IMR-90 (cell line): ENCODE results near the gene KCNQ5. TPM values are rescaled to one million over a fixed set of nuclear protein-coding genes. Genes with fewer than 3 reads are reported as not detected.

Source experiments
- ATAC-seq: fragments of 200-7000 bp; cut with Tn5 transposase; 2 replicates; pipeline ENCODE4 v1.9.1; 2020; ENCODE audit warnings: low read depth, mild to moderate bottlenecking, moderate library complexity
- BruUV-seq: library from RNA; stranded (reverse); fragments of 400-500 nt; replicated peaks from 2 replicates; lab custom pipeline; 2021; lab: Mats Ljungman, UMichigan
- CTCF ChIA-PET: fragments of 300-600 bp; formaldehyde crosslinking; extraction: SDS; loops from one replicate; lab custom pipeline; 2021; ENCODE audit warnings: antibody characterized with exemption; lab: Yijun Ruan, JAX
- POLR2A ChIA-PET: fragments of 300-600 bp; sonication (Branson Sonifier 250); formaldehyde crosslinking; loops from one replicate; lab custom pipeline; 2022; ENCODE audit warnings: antibody characterized with exemption; ENCODE audit not compliant: unreplicated experiment; lab: Charles Lee
- DNase-seq: peaks from one replicate; pipeline ENCODE4 v3.0.0; 2013
- H2AFZ ChIP-seq: replicated peaks from 2 replicates; pipeline ENCODE3; 2013; ENCODE audit warnings: low read length, mild to moderate bottlenecking; ENCODE audit not compliant: poor library complexity
- H2AK5ac ChIP-seq: 2 replicates; pipeline ENCODE4 v1.6.1; 2013; ENCODE audit warnings: low read depth, low read length, inconsistent platforms
- H2AK9ac ChIP-seq: replicated peaks from 2 replicates; pipeline ENCODE3; 2013; ENCODE audit warnings: mild to moderate bottlenecking, low read depth, low read length, moderate library complexity; ENCODE audit not compliant: poor library complexity
- H2BK120ac ChIP-seq: 2 replicates; pipeline ENCODE4 v1.6.1; 2013; ENCODE audit warnings: low read depth, low read length, inconsistent platforms
- H2BK15ac ChIP-seq: 3 replicates; pipeline ENCODE4 v1.6.1; 2013; ENCODE audit warnings: low read depth, low read length, inconsistent platforms
- H2BK20ac ChIP-seq: 2 replicates; pipeline ENCODE4 v1.6.1; 2013; ENCODE audit warnings: low read depth, mild to moderate bottlenecking, inconsistent platforms, low read length, moderate library complexity
- H2BK5ac ChIP-seq: 2 replicates; pipeline ENCODE4 v1.6.1; 2013; ENCODE audit warnings: mild to moderate bottlenecking, low read depth, low read length, inconsistent platforms; ENCODE audit not compliant: poor library complexity, severe bottlenecking
- H3K14ac ChIP-seq: replicated peaks from 2 replicates; pipeline ENCODE4 v1.6.1; 2013; ENCODE audit warnings: low read depth, low read length, inconsistent platforms
- H3K18ac ChIP-seq: 2 replicates; pipeline ENCODE4 v1.6.1; 2013; ENCODE audit warnings: low read depth, low read length, control low read depth
- H3K23ac ChIP-seq: 2 replicates; pipeline ENCODE4 v1.6.1; 2013; ENCODE audit warnings: low read depth, low read length, inconsistent platforms
- H3K27ac ChIP-seq: 2 replicates; pipeline ENCODE4 v1.5.1; 2013; ENCODE audit warnings: mild to moderate bottlenecking, control low read depth, low read length; ENCODE audit not compliant: insufficient read depth
- H3K27me3 ChIP-seq: 2 replicates; pipeline ENCODE4 v1.6.1; 2013; ENCODE audit warnings: low read length; ENCODE audit not compliant: control insufficient read depth, insufficient read depth
- H3K36me3 ChIP-seq: 2 replicates; pipeline ENCODE4 v1.6.1; 2013; ENCODE audit warnings: low read length, mixed read lengths; ENCODE audit not compliant: control insufficient read depth, insufficient read depth
- H3K4ac ChIP-seq: 2 replicates; pipeline ENCODE4 v1.6.1; 2013; ENCODE audit warnings: low read depth, low read length, inconsistent platforms
- H3K4me1 ChIP-seq: 2 replicates; pipeline ENCODE4 v1.6.1; 2013; ENCODE audit warnings: low read length, mixed read lengths; ENCODE audit not compliant: control insufficient read depth, insufficient read depth
- H3K4me2 ChIP-seq: 2 replicates; pipeline ENCODE4 v1.6.1; 2013; ENCODE audit warnings: low read depth, mild to moderate bottlenecking, control low read depth, low read length, moderate library complexity
- H3K4me3 ChIP-seq: 2 replicates; pipeline ENCODE4 v1.5.1; 2013; ENCODE audit warnings: low read depth, mild to moderate bottlenecking, control low read depth, low read length, moderate library complexity; ENCODE audit not compliant: insufficient read depth
- H3K56ac ChIP-seq: 2 replicates; pipeline ENCODE4 v1.6.1; 2013; ENCODE audit warnings: low read length, inconsistent platforms; ENCODE audit not compliant: insufficient read depth; ENCODE audit errors: extremely low read depth
- H3K79me1 ChIP-seq, 2 experiments: 2 replicates each; pipeline ENCODE4 v1.6.1; 2013; ENCODE audit warnings: low read length in 2 of 2, inconsistent platforms in 1 of 2, low read depth in 1 of 2
- H3K9ac ChIP-seq: 2 replicates; pipeline ENCODE4 v1.6.1; 2013; ENCODE audit warnings: low read depth, low read length, control low read depth
- H3K9me1 ChIP-seq: 2 replicates; pipeline ENCODE4 v1.6.1; 2013; ENCODE audit warnings: low read length, inconsistent platforms; ENCODE audit not compliant: insufficient read depth
- H3K9me3 ChIP-seq: 2 replicates; pipeline ENCODE4 v1.6.1; 2013; ENCODE audit warnings: low read length; ENCODE audit not compliant: control insufficient read depth, insufficient read depth
- H4K20me1 ChIP-seq: 2 replicates; pipeline ENCODE4 v1.6.1; 2013; ENCODE audit warnings: low read length, inconsistent platforms; ENCODE audit not compliant: insufficient read depth
- H4K5ac ChIP-seq: 2 replicates; pipeline ENCODE4 v1.6.1; 2013; ENCODE audit warnings: mild to moderate bottlenecking, low read depth, low read length, control low read depth
- H4K8ac ChIP-seq, 2 experiments: 2 replicates each; pipeline ENCODE4 v1.6.1; 2013; ENCODE audit warnings: low read depth in 2 of 2, low read length in 2 of 2, control low read depth in 1 of 2, inconsistent platforms in 1 of 2
- H4K91ac ChIP-seq: 2 replicates; pipeline ENCODE4 v1.6.1; 2013; ENCODE audit warnings: low read depth, low read length, inconsistent platforms; ENCODE audit not compliant: insufficient read depth
- CHD1 ChIP-seq: IDR thresholded peaks from 2 replicates; pipeline ENCODE4 v1.6.1; 2012; ENCODE audit warnings: low read depth, low read length, improper control_type of control experiment
- ELK1 ChIP-seq: fragments of 150-350 bp; IDR thresholded peaks from 2 replicates; pipeline ENCODE4 v1.6.1; 2016; ENCODE audit warnings: low read depth, mild to moderate bottlenecking, low read length, moderate library complexity, borderline replicate concordance
- MAZ ChIP-seq: IDR thresholded peaks from 2 replicates; pipeline ENCODE4 v1.6.1; 2012; ENCODE audit warnings: low read depth, mild to moderate bottlenecking, low read length, improper control_type of control experiment, moderate library complexity, borderline replicate concordance
- MXI1 ChIP-seq: IDR thresholded peaks from 2 replicates; pipeline ENCODE4 v1.6.1; 2012; ENCODE audit warnings: low read depth, mild to moderate bottlenecking, low read length, moderate library complexity, borderline replicate concordance
- POLR2A ChIP-seq: IDR thresholded peaks from 2 replicates; pipeline ENCODE4 v1.6.1; 2012; ENCODE audit warnings: mild to moderate bottlenecking, low read depth, low read length
- RAD21 ChIP-seq: IDR thresholded peaks from 2 replicates; pipeline ENCODE4 v1.6.1; 2012; ENCODE audit warnings: low read length, improper control_type of control experiment
- WGBS, 2 experiments: methylation state at CpG; one replicate each; pipeline versions ENCODE4 v1.1.5 to v1.1.7; 2013; ENCODE audit warnings: missing lambda C conversion rate in 2 of 2; ENCODE audit not compliant: insufficient read length in 1 of 2; ENCODE audit errors: extremely low coverage in 2 of 2; 5-methylcytosine and 5-hydroxymethylcytosine counted together
- dilution Hi-C: fragments of 300-500 bp; cut with HindIII; formaldehyde crosslinking; loops from one replicate; pipeline ENCODE4 v1.14.3; 2018; ENCODE audit warnings: low sequenced_read_pairs; ENCODE audit not compliant: unreplicated experiment
- in situ Hi-C: fragments of 300-500 bp; cut with MboI; formaldehyde crosslinking; loops from 3 replicates; pipeline ENCODE4 v1.14.3; 2019; ENCODE audit warnings: low sequenced_read_pairs, inconsistent platforms, mixed read lengths
- intact Hi-C: fragments of 100-400 bp; cut with micrococcal nuclease; formaldehyde crosslinking; loops from 2 replicates; pipeline ENCODE4 v1.10.0; 2022
- polyA plus RNA-seq, 3 experiments: library from polyadenylated mRNA; depleted of rRNA; stranded (reverse); fragments of >200 nt; gene quantifications; 2 replicates each; pipeline ENCODE4 v1.2.3, GENCODE V29; 2012; ENCODE audit warnings: low replicate concordance in 1 of 3
- total RNA-seq: library from RNA; depleted of rRNA; stranded (reverse); fragments of >200 nt; gene quantifications from 2 replicates; pipeline ENCODE4 v1.2.3, GENCODE V29; 2012

The KCNQ5 gene
- total and polyA plus RNA-seq, 2 of the 4 experiments (the other 2 are of a cell fraction), result 0.75 to 1.3 TPM

- no peak overlapping the region for H2BK15ac ChIP-seq
- no peak overlapping the region for H4K91ac ChIP-seq
- no peak overlapping the region for H2BK120ac ChIP-seq
- H3K9ac ChIP-seq, result no peak overlapping the region
- no TSS peak for BruUV-seq
- H3K14ac ChIP-seq, result no peak overlapping the region
- H4K8ac ChIP-seq, result no peak overlapping the region
- no peaks in the 10 kb centered on the region for H3K9me1 ChIP-seq
- H3K9me3 ChIP-seq, result no peaks in the 10 kb centered on the region
- intact Hi-C loops (no loop called here), in situ Hi-C loops (no loop called here), dilution Hi-C loops (no loop called here)
- no peak overlapping the region for H3K4me2 ChIP-seq
- H3K79me1 ChIP-seq, result peaks cover 0 to 2% of the 10 kb centered on the region in 2 experiments; a peak in 1 of 4 replicates
- H3K18ac ChIP-seq, result no peak overlapping the region
- no peak overlapping the region for H3K4ac ChIP-seq
- no peak overlapping the region for H3K23ac ChIP-seq
- no peaks in the 10 kb centered on the region for H3K27me3 ChIP-seq
- ChIA-PET POLR2A (no interaction called here), CTCF (interaction anchor here (0.6 kb wide), 1 partner anchor 26 kb away, joined by 3 read pairs; no protein-coding TSS in a partner anchor)
- no peaks in the 10 kb centered on the region for H3K36me3 ChIP-seq
- no peak overlapping the region for H2AK5ac ChIP-seq
- no CpG with 5 or more reads among the region's 4 CpGs for WGBS, 2 experiments
- no peak overlapping the region for H2AFZ ChIP-seq
- no peak overlapping the region for H3K27ac ChIP-seq
- no peak overlapping the region for H2BK5ac ChIP-seq
- H2BK20ac ChIP-seq, result no peak overlapping the region
- H2AK9ac ChIP-seq, result no peak overlapping the region
- no peaks in the 10 kb centered on the region for H3K4me1 ChIP-seq
- H3K56ac ChIP-seq, result no peak overlapping the region
- TF ChIP-seq POLR2A (no peak), RAD21 (no peak), CHD1 (no peak), MAZ (no peak), MXI1 (no peak), ELK1 (no peak)
- no peaks in the 10 kb centered on the region for H4K20me1 ChIP-seq
- DNase-seq (peak; percentile 11), ATAC-seq (no peak)
- no peak overlapping the region for H4K5ac ChIP-seq
- H3K4me3 ChIP-seq, result no peak overlapping the region
These were observed 138.4 kb downstream of the KCNQ5 start for GRCh38 chr6:72760114-72760793.
